Measurements from ENCODE around the gene A3GALT2.
A peak's percentile ranks its signal among the peaks of the same experiment; 100 is the strongest.
"Not testable (repeated sequence)": the region's sequence is repeated elsewhere in the genome, so short reads cannot be mapped to it uniquely, and the experiment has no call there.

Gene A3GALT2

GRCh38 chr1:33316601-33317000 is 4.3 kb downstream of the A3GALT2 start:
- DNase-seq: no peak

DNA sequence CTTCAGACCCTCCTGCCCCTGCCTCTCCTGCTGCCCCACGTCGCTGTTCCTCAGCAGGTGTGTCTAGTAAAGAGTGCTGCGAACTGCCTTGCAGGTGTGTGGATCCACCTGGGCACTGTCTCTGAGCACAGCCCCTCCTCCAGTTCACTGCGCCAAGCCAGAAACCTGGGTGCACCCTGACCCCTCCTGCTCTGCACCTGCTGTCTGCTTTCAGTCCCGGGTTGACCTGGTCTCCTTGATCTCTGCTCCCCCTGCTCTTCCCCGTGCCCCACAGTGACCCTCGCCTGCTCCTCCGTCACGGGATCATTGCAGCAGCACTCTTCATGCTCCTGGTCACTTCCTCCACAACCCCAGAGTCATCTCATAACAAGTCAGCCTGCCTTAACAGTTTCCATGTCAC is 6.5 kb downstream of the A3GALT2 start:
- no peak for DNase-seq

DNA sequence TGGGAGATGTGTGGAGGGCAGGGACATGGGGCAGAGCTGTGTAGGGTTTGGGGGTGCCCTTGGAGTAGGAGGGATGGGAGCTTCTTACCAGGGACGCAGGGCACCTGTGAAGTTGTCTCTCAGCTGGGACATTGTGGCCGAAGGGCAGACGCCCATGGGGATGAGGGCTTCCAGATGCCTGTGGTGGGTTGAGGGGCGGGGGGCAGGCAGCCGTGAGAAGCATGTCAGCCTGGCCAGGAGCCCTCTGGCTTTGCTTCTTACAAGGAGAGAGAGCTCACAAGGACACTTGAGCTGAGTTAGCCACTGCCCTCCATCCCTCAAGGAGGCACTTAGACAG is 8.5 kb downstream of the A3GALT2 start:
- no peak for DNase-seq

- DNase-seq: no peak
These were observed 9.0 kb downstream of the A3GALT2 start for GRCh38 chr1:33311706-33312412.

DNA sequence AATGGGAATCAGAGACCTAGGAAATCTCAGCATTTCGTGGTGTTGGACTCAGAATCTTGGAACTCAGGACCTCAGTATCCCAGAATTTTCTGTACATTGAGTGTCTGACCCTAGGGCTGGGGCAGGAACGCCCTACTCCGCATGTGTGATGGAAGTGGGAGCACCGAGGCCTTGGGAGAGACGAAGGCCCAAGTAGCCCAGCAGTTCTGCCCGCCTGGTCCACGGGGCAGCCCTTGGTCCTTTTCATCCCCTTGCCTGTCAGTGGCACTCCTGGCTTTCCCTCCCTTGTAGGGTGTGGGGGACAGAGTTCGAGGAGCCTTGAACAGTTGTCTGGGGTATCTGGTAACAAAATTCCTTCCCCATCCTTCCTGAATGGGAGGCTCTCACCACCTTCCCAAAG is 10.2 kb downstream of the A3GALT2 start:
- DNase-seq: no peak

- DNase-seq: not testable (repeated sequence)
These were observed 11.5 kb downstream of the A3GALT2 start for GRCh38 chr1:33309351-33309750.

DNA sequence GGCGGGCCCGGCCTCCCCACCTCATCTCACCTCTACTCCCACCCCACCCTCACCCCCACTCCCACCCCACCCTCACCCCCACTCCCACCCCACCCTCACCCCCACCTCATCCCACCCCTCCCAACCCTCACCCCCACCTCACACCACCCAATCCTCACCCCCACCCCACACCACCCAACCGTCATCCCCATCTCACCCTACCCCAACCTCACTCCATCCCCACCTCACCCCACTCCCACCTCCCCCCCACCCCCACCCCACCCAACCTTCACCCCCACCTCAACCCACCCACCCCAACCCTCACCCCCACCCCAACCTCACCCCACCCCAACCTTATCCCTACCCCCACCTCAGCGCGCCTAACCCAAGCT is 13.4 kb downstream of the A3GALT2 start:
- DNase-seq: no peak

- DNase-seq: peak in 7 of 51 donors; percentile 4 to 23 (median 14)
These were observed 14.0 kb downstream of the A3GALT2 start for GRCh38 chr1:33306653-33307493.

GRCh38 chr1:33305816-33306652 is 14.9 kb downstream of the A3GALT2 start:
- DNase-seq: no peak

DNA sequence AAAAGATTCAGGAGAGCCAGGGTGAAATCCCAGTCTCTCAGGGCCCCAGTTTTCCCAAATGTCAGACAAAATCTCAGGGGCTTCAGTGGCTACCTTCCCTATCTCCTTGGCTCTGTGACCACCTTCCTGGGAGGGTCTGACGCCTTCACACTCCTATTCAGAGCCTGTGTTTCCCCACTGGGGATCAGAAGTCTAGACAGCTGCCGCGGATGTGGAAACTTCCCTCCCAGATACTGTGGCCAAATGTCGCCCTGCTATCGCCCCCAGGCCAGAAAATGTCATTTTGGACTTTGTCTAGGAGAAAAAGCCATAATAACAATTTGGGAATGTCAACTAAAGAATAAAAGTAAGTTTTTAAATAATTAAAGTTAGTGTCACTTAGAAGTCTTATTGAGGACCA is 15.9 kb downstream of the A3GALT2 start:
- DNase-seq: no peak

GRCh38 chr1:33302325-33302724 is 18.6 kb downstream of the A3GALT2 start:
- DNase-seq: no peak

- no peak for DNase-seq
These were observed 19.5 kb downstream of the A3GALT2 start for GRCh38 chr1:33301273-33301984.

DNA sequence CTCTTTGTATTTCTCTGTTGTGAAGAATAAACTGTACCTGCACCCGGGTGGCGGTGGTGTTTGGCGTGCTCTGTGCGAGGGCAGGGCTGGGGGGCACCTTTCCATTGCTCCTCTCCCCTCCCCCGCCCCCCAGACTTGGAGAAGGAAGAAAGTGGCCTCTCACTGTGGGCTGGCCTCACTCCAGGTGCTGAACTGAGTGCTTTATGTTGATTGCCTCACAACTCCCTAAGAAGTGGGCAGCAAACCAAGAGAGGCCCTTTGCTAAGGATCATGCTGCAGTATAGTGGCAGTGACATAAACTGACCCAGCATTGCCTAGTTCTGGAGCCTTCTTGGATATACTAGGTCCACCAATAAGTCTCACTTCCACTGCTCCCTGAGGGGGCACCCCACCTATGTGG is 20.2 kb downstream of the A3GALT2 start:
- DNase-seq: peak in 11 of 51 donors; percentile 4 to 65 (median 16)

DNA sequence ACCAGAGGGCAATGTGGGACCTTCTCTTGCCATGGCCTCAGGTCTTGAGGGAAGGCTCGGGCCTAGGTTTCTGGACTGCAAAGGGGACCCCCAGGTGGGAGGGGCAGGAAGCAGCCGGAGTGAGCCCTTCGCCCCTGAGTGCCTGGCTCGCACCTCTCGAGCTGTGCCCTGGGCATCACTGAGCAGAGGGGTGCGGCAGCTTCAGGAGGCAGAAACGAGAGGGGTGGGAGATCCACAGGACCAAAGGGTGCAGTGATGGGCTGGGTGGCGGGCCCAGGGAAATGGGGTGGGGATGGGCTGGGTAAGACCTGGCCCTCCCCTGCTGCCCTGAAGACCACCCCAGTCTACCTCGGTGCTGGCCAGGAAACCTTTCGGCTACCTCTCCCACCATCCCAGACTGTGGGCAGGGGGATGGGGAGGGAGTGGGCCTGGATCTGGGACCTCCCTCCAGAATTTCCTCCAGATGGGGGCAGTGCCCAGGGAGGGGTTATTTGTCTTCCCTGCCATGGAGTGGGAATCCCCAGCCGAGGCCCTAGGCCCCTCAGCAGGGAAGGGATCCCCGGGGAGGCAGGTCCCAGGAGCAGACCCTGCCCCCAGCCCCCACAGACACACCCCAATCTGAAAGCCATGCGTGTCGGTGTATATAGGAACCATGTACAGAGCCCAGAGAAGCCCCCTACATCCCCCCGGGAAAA is 21.3 kb downstream of the A3GALT2 start:
- DNase-seq: no peak

GRCh38 chr1:33298623-33299277 is 22.1 kb downstream of the A3GALT2 start:
- DNase-seq: peak in 31 of 51 donors; percentile 7 to 57 (median 27)

DNA sequence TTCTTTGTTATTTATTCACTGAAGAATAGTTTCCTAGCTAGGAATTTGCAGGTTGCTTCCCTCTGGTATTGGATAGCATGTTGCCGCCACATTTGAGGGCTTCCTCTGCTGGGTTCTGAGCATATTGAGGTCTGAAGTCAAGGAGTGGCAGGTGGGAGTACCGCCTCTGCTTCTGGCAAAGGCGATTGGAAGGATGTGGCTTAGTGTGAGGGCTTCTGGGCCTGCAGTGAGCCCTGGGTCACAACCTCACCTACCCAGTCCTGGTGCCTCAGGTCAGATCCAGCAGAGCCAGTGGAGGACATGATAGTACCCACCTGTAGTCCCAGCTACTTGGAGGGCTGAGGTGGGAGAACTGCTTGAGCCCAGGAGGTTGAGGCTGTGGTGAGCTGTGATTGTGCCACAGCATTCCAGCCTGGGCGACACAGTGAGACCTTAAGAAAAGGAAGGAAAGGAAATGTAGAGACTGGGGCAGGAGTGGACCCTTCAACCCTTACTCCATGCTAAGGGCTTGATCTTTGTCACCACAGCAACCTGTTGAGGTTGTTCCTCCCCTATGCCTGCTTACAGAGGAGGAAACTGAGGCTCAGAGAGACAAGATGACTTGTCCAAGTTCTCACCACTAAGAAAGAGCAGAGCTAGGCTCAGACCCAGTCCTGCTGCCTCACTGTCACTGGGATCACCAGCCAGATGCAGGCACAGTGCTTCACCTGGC is 22.8 kb downstream of the A3GALT2 start:
- DNase-seq: no peak

GRCh38 chr1:33296824-33297223 is 24.1 kb downstream of the A3GALT2 start:
- no peak for DNase-seq

DNA sequence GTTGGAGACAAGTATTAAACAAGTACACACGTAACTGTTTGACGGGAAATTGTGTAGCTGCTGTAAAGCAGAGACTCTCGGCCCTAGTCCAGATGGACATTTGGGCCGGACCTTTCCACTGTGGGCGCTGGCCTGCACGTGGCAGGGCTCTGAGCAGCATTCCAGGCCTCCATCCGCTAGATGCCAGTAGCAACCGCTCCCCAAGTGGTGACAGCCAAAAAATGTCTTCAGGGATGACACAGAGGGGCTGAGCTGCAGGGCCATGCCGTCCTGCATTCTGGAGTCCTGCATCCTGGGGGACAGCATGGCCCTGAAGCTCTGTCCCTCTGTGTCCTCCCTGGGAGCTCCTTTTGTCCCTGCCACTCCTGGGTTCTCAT is 24.8 kb downstream of the A3GALT2 start:
- no peak for DNase-seq

DNA sequence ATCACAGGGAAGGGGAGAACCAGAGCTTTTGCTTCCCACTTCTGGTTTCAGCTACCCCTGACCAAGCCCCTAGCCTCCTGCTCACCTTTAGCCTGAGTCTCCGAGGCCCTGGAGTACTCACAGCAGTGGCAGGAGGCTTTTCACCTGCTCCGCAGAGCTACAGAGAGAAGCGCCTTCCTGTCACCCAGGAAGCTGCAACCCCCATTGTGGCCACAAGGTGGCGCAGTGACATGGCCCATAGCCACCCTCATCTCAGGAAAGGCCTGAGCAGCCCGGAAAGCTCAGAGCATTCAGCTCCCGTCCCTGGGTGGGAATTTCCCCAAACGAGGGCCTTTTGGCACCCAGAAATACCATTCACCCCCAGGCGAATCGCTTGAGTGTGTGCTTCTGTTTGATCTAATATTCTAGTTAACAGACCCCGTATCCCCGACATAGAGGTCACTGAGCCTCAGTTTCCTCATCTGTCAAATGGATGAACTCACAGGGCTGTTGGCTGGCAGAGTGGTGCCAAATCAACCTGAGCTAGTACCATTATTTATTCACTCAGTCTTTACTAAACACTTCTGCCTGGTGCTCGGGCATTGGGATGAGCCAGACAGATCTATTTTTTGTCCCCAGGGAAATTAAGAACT is 25.3 kb downstream of the A3GALT2 start:
- peak in 50 of 51 donors; percentile 12 to 92 (median 73) for DNase-seq

All from hypothalamus (tissue), 51 donors.